H1 (cell line): Measurements from ENCODE around the gene SLC41A1. TPM values are rescaled to one million over a fixed set of nuclear protein-coding genes. Genes with fewer than 3 reads are reported as not detected.

Source experiments
- CTCF ChIA-PET: fragments of 300-600 bp; sonication (Branson Sonifier 250); formaldehyde crosslinking; loops from one replicate; lab custom pipeline; 2021; ENCODE audit not compliant: partially characterized antibody; lab: Charles Lee
- POLR2A ChIA-PET: fragments of 300-600 bp; sonication (Branson Sonifier 250); formaldehyde crosslinking; loops from one replicate; lab custom pipeline; 2021; ENCODE audit warnings: inconsistent platforms; ENCODE audit not compliant: partially characterized antibody; lab: Charles Lee
- DNase-seq, 2 experiments: peaks; one replicate each; pipeline versions ENCODE4 v3.0.0 to v3.0.0-alpha.2; 2010 to 2022; ENCODE audit warnings: low spot score in 2 of 2, low read depth in 1 of 2, mixed read lengths in 1 of 2
- FAIRE-seq: peaks from 2 replicates; lab custom pipeline; 2011; peaks lifted over from hg19 to GRCh38; lab: Jason Lieb, UNC
- H2AFZ ChIP-seq: 2 replicates; pipeline ENCODE4 v1.8.1; 2012; ENCODE audit warnings: low read length, inconsistent platforms
- H2AK5ac ChIP-seq: 2 replicates; pipeline ENCODE4 v1.6.1; 2013; ENCODE audit warnings: low read depth, low read length
- H2BK120ac ChIP-seq: replicated peaks from 2 replicates; pipeline ENCODE3; 2013; ENCODE audit warnings: low read depth, low read length, inconsistent platforms
- H2BK12ac ChIP-seq: 2 replicates; pipeline ENCODE4 v1.6.1; 2013; ENCODE audit warnings: low read depth, low read length
- H2BK15ac ChIP-seq: 2 replicates; pipeline ENCODE4 v1.6.1; 2013; ENCODE audit warnings: low read length
- H2BK20ac ChIP-seq: 2 replicates; pipeline ENCODE4 v1.6.1; 2013; ENCODE audit warnings: low read length
- H2BK5ac ChIP-seq: 2 replicates; pipeline ENCODE4 v1.6.1; 2013; ENCODE audit warnings: low read depth, low read length
- H3K14ac ChIP-seq: 2 replicates; pipeline ENCODE4 v1.6.1; 2013; ENCODE audit warnings: inconsistent platforms; ENCODE audit not compliant: insufficient read length
- H3K18ac ChIP-seq: 2 replicates; pipeline ENCODE4 v1.6.1; 2013; ENCODE audit warnings: low read length; ENCODE audit errors: extremely low read depth
- H3K23ac ChIP-seq: 2 replicates; pipeline ENCODE4 v1.6.1; 2013; ENCODE audit warnings: inconsistent platforms; ENCODE audit not compliant: insufficient read length
- H3K23me2 ChIP-seq: 2 replicates; pipeline ENCODE4 v1.6.1; 2013; ENCODE audit warnings: low read depth, low read length
- H3K27ac ChIP-seq: 2 replicates; pipeline ENCODE4 v1.6.1; 2011; ENCODE audit warnings: low read depth, low read length, inconsistent platforms
- H3K27me3 ChIP-seq, 4 experiments: replicated peaks in 1 of 4; 1 replicate in 1 of 4; 2 replicates in 3 of 4; pipeline versions ENCODE4 v1.6.1 to v1.8.1; 2011 to 2013; ENCODE audit warnings: low read length in 3 of 4, mild to moderate bottlenecking in 3 of 4, inconsistent platforms in 2 of 4, mixed read lengths in 2 of 4, moderate library complexity in 1 of 4; ENCODE audit not compliant: control insufficient read depth in 3 of 4, insufficient read depth in 3 of 4; ENCODE audit errors: extremely low read depth in 1 of 4
- H3K36me3 ChIP-seq, 4 experiments: 2 replicates each; pipeline versions ENCODE4 v1.6.1 to v1.8.1; 2011 to 2013; ENCODE audit warnings: mild to moderate bottlenecking in 4 of 4, low read length in 3 of 4, moderate library complexity in 2 of 4, control low read depth in 1 of 4, inconsistent platforms in 1 of 4; ENCODE audit not compliant: insufficient read depth in 4 of 4, control insufficient read depth in 2 of 4
- H3K4ac ChIP-seq: replicated peaks from 2 replicates; pipeline ENCODE3; 2013; ENCODE audit warnings: low read length, low read depth, mixed read lengths, inconsistent platforms; ENCODE audit not compliant: insufficient read length
- H3K4me1 ChIP-seq, 4 experiments: replicated peaks in 1 of 4; 1 replicate in 1 of 4; 2 replicates in 3 of 4; pipeline versions ENCODE4 v1.6.1 to v1.8.1; 2011 to 2013; ENCODE audit warnings: low read length in 3 of 4, inconsistent platforms in 2 of 4, mixed read lengths in 1 of 4; ENCODE audit not compliant: insufficient read depth in 4 of 4, control insufficient read depth in 3 of 4
- H3K4me2 ChIP-seq, 2 experiments: 2 replicates each; pipeline versions ENCODE4 v1.6.1 to v1.8.1; 2011 to 2013; ENCODE audit warnings: low read depth in 2 of 2, low read length in 2 of 2, control low read depth in 1 of 2, inconsistent platforms in 1 of 2, mild to moderate bottlenecking in 1 of 2; ENCODE audit not compliant: insufficient read depth in 1 of 2
- H3K4me3 ChIP-seq, 4 experiments: fragments of 200-600, 300-600 bp in 1 of 4; sonication (generic), shearing (Covaris generic), sonication (Bioruptor Twin) in 1 of 4; 2 replicates each; pipeline versions ENCODE4 v1.5.1 to v1.8.1; 2011 to 2016; ENCODE audit warnings: low read length in 4 of 4, low read depth in 3 of 4, control low read depth in 2 of 4, inconsistent platforms in 2 of 4, mild to moderate bottlenecking in 2 of 4, mixed read lengths in 1 of 4, moderate library complexity in 1 of 4; ENCODE audit not compliant: insufficient read depth in 2 of 4; ENCODE audit errors: extremely low read depth in 1 of 4
- H3K56ac ChIP-seq: replicated peaks from 2 replicates; pipeline ENCODE3; 2013; ENCODE audit warnings: low read depth, mild to moderate bottlenecking, mixed read lengths, low read length, inconsistent platforms; ENCODE audit not compliant: insufficient read length
- H3K79me1 ChIP-seq: 2 replicates; pipeline ENCODE4 v1.6.1; 2013; ENCODE audit warnings: low read depth, low read length, control low read depth
- H3K79me2 ChIP-seq, 2 experiments: 2 replicates each; pipeline versions ENCODE4 v1.6.1 to v1.8.1; 2012 to 2013; ENCODE audit warnings: low read length in 2 of 2, mild to moderate bottlenecking in 2 of 2, inconsistent platforms in 1 of 2; ENCODE audit not compliant: insufficient read depth in 2 of 2, control insufficient read depth in 1 of 2
- H3K9ac ChIP-seq, 4 experiments: replicated peaks in 1 of 4; 1 replicate in 1 of 4; 2 replicates in 3 of 4; pipeline versions ENCODE4 v1.6.1 to v1.8.1; 2011 to 2013; ENCODE audit warnings: low read depth in 3 of 4, low read length in 3 of 4, control low read depth in 2 of 4, mild to moderate bottlenecking in 2 of 4, moderate library complexity in 2 of 4, inconsistent platforms in 1 of 4; ENCODE audit errors: extremely low read depth in 1 of 4
- H3K9me3 ChIP-seq, 2 experiments: 2 replicates each; pipeline versions ENCODE4 v1.6.1 to v1.8.1; 2012 to 2013; ENCODE audit warnings: mild to moderate bottlenecking in 2 of 2, moderate library complexity in 2 of 2, control low read depth in 1 of 2, inconsistent platforms in 1 of 2, low read depth in 1 of 2, low read length in 1 of 2, mixed read lengths in 1 of 2; ENCODE audit not compliant: insufficient read depth in 2 of 2
- H4K20me1 ChIP-seq, 2 experiments: replicated peaks in 1 of 2; 2 replicates each; pipeline versions ENCODE3 to v1.8.1; 2011 to 2013; ENCODE audit warnings: inconsistent platforms in 2 of 2, low read length in 2 of 2, mild to moderate bottlenecking in 1 of 2; ENCODE audit not compliant: insufficient read depth in 2 of 2, control insufficient read depth in 1 of 2
- H4K5ac ChIP-seq: 2 replicates; pipeline ENCODE4 v1.6.1; 2013; ENCODE audit warnings: low read length, low read depth, mixed read lengths, inconsistent platforms; ENCODE audit not compliant: insufficient read length
- H4K8ac ChIP-seq: 2 replicates; pipeline ENCODE4 v1.8.0; 2013; ENCODE audit warnings: mild to moderate bottlenecking, moderate library complexity, low read length, inconsistent platforms; ENCODE audit not compliant: insufficient read depth; ENCODE audit errors: extremely low read depth
- H4K91ac ChIP-seq: replicated peaks from 2 replicates; pipeline ENCODE3; 2013; ENCODE audit warnings: low read length, mixed read lengths, inconsistent platforms; ENCODE audit not compliant: insufficient read length
- ASH2L ChIP-seq: fragments of 200-600, 300-600 bp; sonication (generic); IDR thresholded peaks from one replicate; pipeline ENCODE4 v1.7.1; 2017; ENCODE audit warnings: low read length
- CEBPB ChIP-seq: IDR thresholded peaks from 2 replicates; pipeline ENCODE4 v1.6.1; 2012; ENCODE audit warnings: low read depth, low read length
- CTBP2 ChIP-seq: IDR thresholded peaks from 2 replicates; pipeline ENCODE4 v1.7.0; 2011; ENCODE audit warnings: borderline replicate concordance, mild to moderate bottlenecking, moderate library complexity, mixed read lengths, low read length; ENCODE audit not compliant: insufficient read depth, insufficient read length
- NRF1 ChIP-seq: IDR thresholded peaks from 2 replicates; pipeline ENCODE4 v1.6.1; 2011; ENCODE audit warnings: mild to moderate bottlenecking, low read depth, low read length, improper control_type of control experiment
- RAD21 ChIP-seq, 2 experiments: IDR thresholded peaks in 1 of 2; conservative IDR thresholded peaks in 1 of 2; 2 replicates each; pipeline ENCODE4 v1.6.1; 2011; ENCODE audit warnings: low read depth in 2 of 2, low read length in 2 of 2, improper control_type of control experiment in 1 of 2, inconsistent platforms in 1 of 2, mild to moderate bottlenecking in 1 of 2, moderate library complexity in 1 of 2
- RXRA ChIP-seq: IDR thresholded peaks from 2 replicates; pipeline ENCODE4 v1.6.1; 2011; ENCODE audit warnings: low read depth, mild to moderate bottlenecking, low read length, moderate library complexity; ENCODE audit not compliant: insufficient read depth
- SIRT6 ChIP-seq: IDR thresholded peaks from one replicate; pipeline ENCODE4 v1.7.1; 2012; ENCODE audit warnings: low read length, inconsistent platforms
- SUZ12 ChIP-seq: fragments of 200-600 bp; sonication (generic); IDR thresholded peaks from 2 replicates; pipeline ENCODE4 v1.6.1; 2012; ENCODE audit warnings: mild to moderate bottlenecking, inconsistent platforms, low read length, moderate library complexity, mixed read lengths
- WGBS, 2 experiments: shearing (Covaris generic) in 1 of 2; methylation state at CpG; one replicate each; pipeline versions ENCODE4 v1.1.6 to v1.1.7; 2013 to 2015; ENCODE audit warnings: low lambda C conversion rate in 2 of 2, mixed read lengths in 2 of 2, inconsistent platforms in 1 of 2, low coverage in 1 of 2, missing lambda C conversion rate in 1 of 2; ENCODE audit not compliant: insufficient replicate concordance in 2 of 2, insufficient coverage in 1 of 2, insufficient read length in 1 of 2; ENCODE audit errors: extremely low coverage in 1 of 2, missing lambda C conversion rate in 1 of 2; 5-methylcytosine and 5-hydroxymethylcytosine counted together
- polyA plus RNA-seq, 7 experiments: library from polyadenylated mRNA; depleted of rRNA in 3 of 7; stranded (reverse) in 5 of 7; unstranded in 2 of 7; fragments of >200 nt in 5 of 7; fragments of 200-250 nt in 2 of 7; gene quantifications; 1 replicate in 5 of 7; 2 replicates in 1 of 7; 4 replicates in 1 of 7; pipeline versions ENCODE4 v1.2.1 to v1.2.3, GENCODE V29; 2011 to 2013; ENCODE audit warnings: missing spikeins in 2 of 7, mixed read lengths in 2 of 7
- total RNA-seq: library from RNA; stranded (reverse); fragmentation: NEBNext Ultra II Directional; extraction: Animal tissue kit (Norgen Biotek cat#: 25700); gene quantifications from 2 replicates; pipeline ENCODE4 v1.2.1, GENCODE V29; 2021

The SLC41A1 gene
- total and polyA plus RNA-seq, 2 of the 8 experiments (the other 6 are each of a cell fraction or from before 2014, with no cell fraction given): 41.2 to 42.3 TPM

DNA sequence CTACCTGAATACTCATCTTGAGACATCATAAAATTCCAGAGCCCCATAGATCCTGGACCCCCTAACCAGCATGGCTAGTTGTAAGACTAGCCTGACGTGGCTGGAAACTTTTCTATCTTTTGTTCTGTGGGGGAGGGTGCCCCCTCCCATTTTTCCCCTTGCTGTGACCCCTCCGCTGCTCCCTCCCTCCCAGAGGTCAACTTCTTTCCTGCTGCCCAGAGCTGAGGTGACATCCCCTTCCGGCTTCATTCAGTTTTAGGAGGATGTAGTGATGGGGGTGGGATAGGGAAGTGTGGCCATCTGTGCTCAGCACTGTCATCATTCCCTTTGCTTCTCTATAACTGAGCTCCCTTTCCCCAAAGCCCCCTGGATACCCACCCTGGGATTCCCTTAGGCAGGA is 4.4 kb upstream of the SLC41A1 start:
- Histone ChIP-seq H4K8ac (no peak overlapping the region), H3K9me3 (no peaks in the 10 kb centered on the region), H3K9ac (no peak overlapping the region), H3K27me3 (peaks cover 0 to 3% (median 0%) of the 10 kb centered on the region in 4 experiments; a peak in 2 of 7 replicates), H3K36me3 (no peaks in the 10 kb centered on the region), H3K4me1 (peaks cover 0 to 7% (median 6%) of the 10 kb centered on the region in 4 experiments; a peak in 4 of 7 replicates), H4K91ac (no peak overlapping the region), H3K79me1 (no peaks in the 10 kb centered on the region; the same call in 1 of the 2 replicates)
- CTCF ChIA-PET: interaction anchor here (0.8 to 5.0 kb wide), 4 partner anchors 10 to 160 kb away, joined by 3 to 20 read pairs (median 6); no protein-coding TSS in a partner anchor
- TF ChIP-seq CEBPB: no peak
- no peak for TF ChIP-seq ASH2L
- TF ChIP-seq RAD21 (IDR thresholded peaks at IDR 0.05 in 1 of 2, conservative IDR thresholded peaks at IDR 0.05 in 1 of 2; ENCODE audit: low read depth in 2 of 2, low read length in 2 of 2): no peak
- TF ChIP-seq SIRT6: no peak
- TF ChIP-seq SUZ12: no peak
- TF ChIP-seq CTBP2: no peak
- TF ChIP-seq NRF1: no peak
- no peak for TF ChIP-seq RXRA
- TF ChIP-seq, all 59 proteins: peak for 0
- H4K20me1 ChIP-seq: no peaks in the 10 kb centered on the region
- H3K14ac ChIP-seq: no peak overlapping the region
- 80% methylated on average over 2 of the region's 3 CpGs; no CpG with 5 or more reads in 1 of the 2 experiments for WGBS, 2 experiments
- no peak overlapping the region for H2AFZ ChIP-seq
- FAIRE-seq: no peak
- no peak overlapping the region for H3K4ac ChIP-seq
- H2BK120ac ChIP-seq: no peak overlapping the region
- no peak overlapping the region for H3K4me2 ChIP-seq
- H2BK12ac ChIP-seq: no peak overlapping the region
- no peak overlapping the region for H2BK20ac ChIP-seq
- no peak overlapping the region for H3K23ac ChIP-seq
- no peak for DNase-seq
- no peak overlapping the region for H3K18ac ChIP-seq
- H3K56ac ChIP-seq: no peak overlapping the region
- H2AK5ac ChIP-seq: no peak overlapping the region
- POLR2A ChIA-PET: interaction anchor here (1.0 to 5.0 kb wide), 2 partner anchors 9 to 26 kb away, joined by 3 to 21 read pairs; no protein-coding TSS in a partner anchor
- no peak overlapping the region for H2BK15ac ChIP-seq
- no peak overlapping the region for H4K5ac ChIP-seq
- H3K23me2 ChIP-seq: peaks cover 6% of the 10 kb centered on the region; the same call in 1 of the 2 replicates
- H2BK5ac ChIP-seq: no peak overlapping the region
- no peak overlapping the region for H3K4me3 ChIP-seq
- H3K27ac ChIP-seq: no peak overlapping the region
- H3K79me2 ChIP-seq: peaks cover 0 to under 1% of the 10 kb centered on the region in 2 experiments; a peak in 1 of 4 replicates
